Islet of Langerhans (tissue), 1 donor: ENCODE data around the gene BPIFB6.
"Not testable (repeated sequence)": the region's sequence is repeated elsewhere in the genome, so short reads cannot be mapped to it uniquely, and the experiment has no call there.

ENCODE experiments used
- FAIRE-seq: peaks from one replicate; lab custom pipeline; 2011; peaks lifted over from hg19 to GRCh38; lab: Jason Lieb, UNC

The BPIFB6 gene

GRCh38 chr20:33030569-33030968 is 879 bp upstream of the BPIFB6 start:
- no peak for FAIRE-seq

GRCh38 chr20:33032555-33032954 is 1.1 kb downstream of the BPIFB6 start:
- FAIRE-seq: no peak

- no peak for FAIRE-seq
Measured at GRCh38 chr20:33033381-33033780, 1.9 kb downstream of the BPIFB6 start.

GRCh38 chr20:33034115-33034514 is 2.7 kb downstream of the BPIFB6 start:
- FAIRE-seq: no peak

- no peak for FAIRE-seq
Measured at GRCh38 chr20:33034901-33035492, 3.5 kb downstream of the BPIFB6 start.

GRCh38 chr20:33037456-33037855 is 6.0 kb downstream of the BPIFB6 start:
- no peak for FAIRE-seq

GRCh38 chr20:33038243-33038642 is 6.8 kb downstream of the BPIFB6 start:
- no peak for FAIRE-seq

- no peak for FAIRE-seq
Measured at GRCh38 chr20:33042430-33042829, 11.0 kb downstream of the BPIFB6 start.

- FAIRE-seq: no peak
Measured at GRCh38 chr20:33042983-33043730, 11.7 kb downstream of the BPIFB6 start.

GRCh38 chr20:33043731-33044181 is 12.3 kb downstream of the BPIFB6 start:
- FAIRE-seq: no peak

GRCh38 chr20:33045129-33045721 is 13.8 kb downstream of the BPIFB6 start:
- not testable (repeated sequence) for FAIRE-seq

GRCh38 chr20:33046412-33046811 is 15.0 kb downstream of the BPIFB6 start:
- FAIRE-seq: no peak

- FAIRE-seq: no peak
Measured at GRCh38 chr20:33051333-33051732, 19.9 kb downstream of the BPIFB6 start.

- FAIRE-seq: no peak
Measured at GRCh38 chr20:33053291-33054106, 22.1 kb downstream of the BPIFB6 start, which contains the start of gene BPIFB3. BPIFB3 (plus strand) TSS chr20:33053903; CDS start chr20:33055436, 1,533 bp downstream.

- FAIRE-seq: no peak
Measured at GRCh38 chr20:33054381-33054780, 22.9 kb downstream of the BPIFB6 start.

- no peak for FAIRE-seq
Measured at GRCh38 chr20:33054791-33055190, 23.3 kb downstream of the BPIFB6 start.

- no peak for FAIRE-seq
Measured at GRCh38 chr20:33059136-33059535, 27.7 kb downstream of the BPIFB6 start.

GRCh38 chr20:33059741-33060390 is 28.4 kb downstream of the BPIFB6 start:
- no peak for FAIRE-seq

- no peak for FAIRE-seq
Measured at GRCh38 chr20:33061658-33062028, 30.2 kb downstream of the BPIFB6 start.

GRCh38 chr20:33062105-33062824 is 30.8 kb downstream of the BPIFB6 start:
- FAIRE-seq: no peak

- FAIRE-seq: no peak
Measured at GRCh38 chr20:33062825-33063149, 31.3 kb downstream of the BPIFB6 start.

- no peak for FAIRE-seq
Measured at GRCh38 chr20:33063271-33063670, 31.8 kb downstream of the BPIFB6 start.
